ENCODE results near the gene KRTCAP2. TPM values are rescaled to one million over a fixed set of nuclear protein-coding genes. Genes with fewer than 3 reads are reported as not detected.

The KRTCAP2 gene
- total RNA-seq, 1 experiment from 2014 or later = 156 TPM

DNA sequence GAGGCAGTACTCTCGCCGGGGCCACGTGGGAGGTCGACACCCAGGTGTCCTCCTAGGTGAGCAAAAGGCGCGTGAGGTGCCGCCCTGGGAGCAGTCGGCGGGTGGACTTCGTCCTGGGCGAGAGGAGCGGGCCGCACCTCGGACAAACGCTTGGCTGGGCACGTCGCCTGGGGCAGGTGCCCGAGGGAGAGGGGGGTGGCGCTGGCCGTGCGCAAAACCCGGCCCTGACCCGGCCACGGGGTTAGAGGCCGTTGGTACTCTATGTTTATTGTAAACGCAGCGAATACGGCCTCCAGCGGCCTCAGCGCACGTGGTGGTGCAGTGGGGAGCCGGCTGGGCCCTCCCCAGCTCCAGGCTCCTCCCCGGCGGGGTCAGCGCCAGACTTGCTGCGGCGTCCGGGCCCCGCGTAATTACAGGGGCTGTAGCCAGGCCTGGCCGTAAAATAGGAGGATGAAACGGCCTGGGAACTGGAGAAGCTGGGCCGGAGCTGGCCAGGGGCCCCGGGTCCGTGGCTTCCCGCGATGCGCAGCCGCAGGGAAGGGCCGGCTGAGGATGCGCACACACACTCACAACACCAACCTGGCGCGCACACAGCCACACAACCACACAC, 47.1 kb downstream of the KRTCAP2 start:
- no peak overlapping the region; the same call in 1 of the 2 replicates for H2AFZ ChIP-seq
- no peaks in the 10 kb centered on the region for H3K27me3 ChIP-seq (ENCODE audit: insufficient read depth, low read depth)
- intact Hi-C loops (cut with micrococcal nuclease; ENCODE audit: unreplicated experiment) = loop anchor here (5.0 kb wide), 1 partner anchor 569 kb away; the partner anchor contains the start of gene UBE2Q1
- H3K27ac ChIP-seq = no peak overlapping the region
- ChIA-PET POLR2A (ENCODE audit: unreplicated experiment) (interaction anchor here (0.6 to 0.7 kb wide), 3 partner anchors 18 to 27 kb away, joined by 3 to 8 read pairs (median 5); no protein-coding TSS in a partner anchor), CTCF (interaction anchor here (0.7 kb wide), 1 partner anchor 9 kb away, joined by 3 read pairs; no protein-coding TSS in a partner anchor)
- peaks cover 27% of the 10 kb centered on the region for H3K79me2 ChIP-seq (ENCODE audit: low read depth)
- TF ChIP-seq, protein P1, sequence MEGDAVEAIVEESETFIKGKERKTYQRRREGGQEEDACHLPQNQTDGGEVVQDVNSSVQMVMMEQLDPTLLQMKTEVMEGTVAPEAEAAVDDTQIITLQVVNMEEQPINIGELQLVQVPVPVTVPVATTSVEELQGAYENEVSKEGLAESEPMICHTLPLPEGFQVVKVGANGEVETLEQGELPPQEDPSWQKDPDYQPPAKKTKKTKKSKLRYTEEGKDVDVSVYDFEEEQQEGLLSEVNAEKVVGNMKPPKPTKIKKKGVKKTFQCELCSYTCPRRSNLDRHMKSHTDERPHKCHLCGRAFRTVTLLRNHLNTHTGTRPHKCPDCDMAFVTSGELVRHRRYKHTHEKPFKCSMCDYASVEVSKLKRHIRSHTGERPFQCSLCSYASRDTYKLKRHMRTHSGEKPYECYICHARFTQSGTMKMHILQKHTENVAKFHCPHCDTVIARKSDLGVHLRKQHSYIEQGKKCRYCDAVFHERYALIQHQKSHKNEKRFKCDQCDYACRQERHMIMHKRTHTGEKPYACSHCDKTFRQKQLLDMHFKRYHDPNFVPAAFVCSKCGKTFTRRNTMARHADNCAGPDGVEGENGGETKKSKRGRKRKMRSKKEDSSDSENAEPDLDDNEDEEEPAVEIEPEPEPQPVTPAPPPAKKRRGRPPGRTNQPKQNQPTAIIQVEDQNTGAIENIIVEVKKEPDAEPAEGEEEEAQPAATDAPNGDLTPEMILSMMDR (conservative IDR thresholded peaks at IDR 0.05) = no peak
- no peak for TF ChIP-seq EZH2 (IDR thresholded peaks at IDR 0.05; ENCODE audit: low read depth)
- peaks cover 50% of the 10 kb centered on the region for H3K4me1 ChIP-seq (replicated peaks; ENCODE audit: insufficient read depth)
- H3F3A ChIP-seq (ENCODE audit: insufficient read depth, low read depth) = peaks cover 55% of the 10 kb centered on the region
- no peaks in the 10 kb centered on the region for H3K36me3 ChIP-seq (ENCODE audit: low read depth)
- peak overlapping the region; percentile 99 for H3K4me2 ChIP-seq
- no peaks in the 10 kb centered on the region for H4K20me1 ChIP-seq (ENCODE audit: insufficient read depth)
- no TSS peak for BruUV-seq (replicated peaks)
- peak overlapping the region; percentile 85; the same call in 1 of the 2 replicates for H3K4me3 ChIP-seq
- DNase-seq = peak in 1 of 2 experiments; percentile 61
- no peaks in the 10 kb centered on the region for H3K9me2 ChIP-seq (ENCODE audit: insufficient read depth)
- no peaks in the 10 kb centered on the region for H3K9me3 ChIP-seq (ENCODE audit: insufficient read depth, low read depth)

DNA sequence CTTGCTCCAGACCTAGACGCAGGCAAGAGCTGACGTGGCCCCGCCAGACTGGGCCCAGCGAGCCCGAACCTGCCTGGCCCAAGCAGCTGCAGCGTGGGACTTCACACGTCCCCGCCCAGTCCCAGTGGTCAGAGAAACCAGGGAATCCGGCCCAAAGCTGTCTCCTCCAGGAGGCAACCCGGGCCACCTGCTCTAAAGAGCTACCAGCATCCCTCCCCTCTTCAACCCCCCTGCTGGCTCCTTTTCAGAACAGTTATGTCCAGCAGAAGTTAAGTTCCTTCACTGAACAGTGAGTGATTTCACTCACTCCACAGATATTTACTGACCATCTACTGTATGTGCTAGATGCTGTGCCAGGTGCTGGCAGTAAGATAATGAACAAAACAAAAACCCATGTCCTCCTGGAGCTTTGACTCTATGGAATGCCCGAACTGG, 47.6 kb downstream of the KRTCAP2 start:
- Histone ChIP-seq H3K9me2 (ENCODE audit: insufficient read depth) (no peaks in the 10 kb centered on the region), H3K36me3 (ENCODE audit: low read depth) (no peaks in the 10 kb centered on the region), H3K9me3 (ENCODE audit: insufficient read depth, low read depth) (no peaks in the 10 kb centered on the region), H3K4me1 (replicated peaks; ENCODE audit: insufficient read depth) (peaks cover 45% of the 10 kb centered on the region), H4K20me1 (ENCODE audit: insufficient read depth) (no peaks in the 10 kb centered on the region), H3K4me3 (no peak overlapping the region; the same call in 1 of the 2 replicates), H3K27ac (no peak overlapping the region), H3F3A (ENCODE audit: insufficient read depth, low read depth) (peaks cover 55% of the 10 kb centered on the region), H3K4me2 (peak overlapping the region; percentile 99), H2AFZ (no peak overlapping the region), H3K79me2 (ENCODE audit: low read depth) (peaks cover 21% of the 10 kb centered on the region), H3K27me3 (ENCODE audit: insufficient read depth, low read depth) (no peaks in the 10 kb centered on the region)
- no TSS peak for BruUV-seq (replicated peaks)
- ChIA-PET CTCF (interaction anchor here (0.7 kb wide), 1 partner anchor 9 kb away, joined by 3 read pairs; no protein-coding TSS in a partner anchor), POLR2A (ENCODE audit: unreplicated experiment) (interaction anchor here (0.6 to 0.7 kb wide), 2 partner anchors 17 to 26 kb away, joined by 5 to 8 read pairs; no protein-coding TSS in a partner anchor)
- intact Hi-C loops (cut with micrococcal nuclease; ENCODE audit: unreplicated experiment) = loop anchor here (5.0 kb wide), 1 partner anchor 568 kb away; the partner anchor contains the start of gene UBE2Q1
- DNase-seq = peak in 1 of 2 experiments; percentile 3
- TF ChIP-seq, protein P1 (conservative IDR thresholded peaks at IDR 0.05) = no peak
- TF ChIP-seq EZH2 (IDR thresholded peaks at IDR 0.05; ENCODE audit: low read depth) = no peak

DNA sequence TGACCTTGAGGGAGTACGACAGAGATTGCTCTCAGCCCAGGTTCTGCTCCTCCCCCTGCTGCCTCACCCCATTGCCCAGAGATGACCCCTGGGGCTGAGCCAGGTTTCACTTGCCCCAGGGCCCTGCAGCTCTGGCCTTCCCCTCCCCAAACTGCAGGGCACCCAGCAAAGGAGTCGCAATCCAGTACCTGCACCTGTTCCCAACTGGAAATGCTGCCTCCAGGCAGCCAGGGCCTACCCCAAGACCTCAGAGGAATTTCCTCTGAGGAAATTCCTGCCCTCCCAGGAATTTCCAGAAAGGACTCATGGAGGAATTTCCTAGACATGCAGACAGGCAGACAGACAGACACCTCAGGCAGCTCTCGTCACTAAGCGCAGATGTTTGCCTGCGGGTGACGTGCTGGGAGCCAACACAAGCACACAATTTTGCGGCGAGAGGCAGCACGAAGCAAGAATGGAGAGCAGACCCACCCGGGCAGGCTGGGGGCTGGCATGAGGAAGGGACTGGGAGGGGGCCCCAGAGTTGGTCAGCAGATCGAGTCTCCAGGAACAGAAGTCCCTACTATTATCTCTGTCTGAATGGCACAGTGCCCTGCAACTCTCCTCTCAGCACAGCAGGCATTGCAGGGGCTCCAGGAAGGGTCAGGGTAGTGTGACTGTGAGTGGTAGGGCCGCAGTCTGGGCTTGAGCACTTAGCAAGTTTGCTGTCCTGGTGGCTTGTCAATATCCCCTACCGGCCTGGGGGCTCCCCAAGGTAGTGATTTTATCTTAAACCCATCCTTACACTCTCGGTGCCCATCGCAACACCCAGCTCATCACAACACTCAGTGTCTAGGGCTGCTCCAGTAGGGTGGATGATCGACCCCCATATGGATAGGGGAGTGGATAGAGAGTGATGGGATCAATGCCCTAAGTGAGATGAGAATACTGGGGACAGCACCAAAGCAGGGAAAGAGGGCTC, 48.3 kb downstream of the KRTCAP2 start:
- Histone ChIP-seq H3K4me3 (no peak overlapping the region), H3K36me3 (ENCODE audit: low read depth) (no peaks in the 10 kb centered on the region), H4K20me1 (ENCODE audit: insufficient read depth) (no peaks in the 10 kb centered on the region), H2AFZ (no peak overlapping the region), H3F3A (ENCODE audit: insufficient read depth, low read depth) (peaks cover 56% of the 10 kb centered on the region), H3K9me3 (ENCODE audit: insufficient read depth, low read depth) (no peaks in the 10 kb centered on the region), H3K4me2 (peak overlapping the region; percentile 48), H3K4me1 (replicated peaks; ENCODE audit: insufficient read depth) (peaks cover 39% of the 10 kb centered on the region), H3K9me2 (ENCODE audit: insufficient read depth) (no peaks in the 10 kb centered on the region), H3K27ac (peak overlapping the region; percentile 57), H3K27me3 (ENCODE audit: insufficient read depth, low read depth) (no peaks in the 10 kb centered on the region), H3K79me2 (ENCODE audit: low read depth) (peaks cover 16% of the 10 kb centered on the region)
- no TSS peak for BruUV-seq (replicated peaks)
- ChIA-PET POLR2A (ENCODE audit: unreplicated experiment) (interaction anchor here (0.5 to 0.7 kb wide), 3 partner anchors 17 to 1248 kb away, joined by 3 to 8 read pairs (median 5); no protein-coding TSS in a partner anchor), CTCF (no interaction called here)
- peak; percentile 77 to 85 for DNase-seq
- no peak for TF ChIP-seq EZH2 (IDR thresholded peaks at IDR 0.05; ENCODE audit: low read depth)
- TF ChIP-seq, protein P1 (conservative IDR thresholded peaks at IDR 0.05) = no peak
- intact Hi-C loops (cut with micrococcal nuclease; ENCODE audit: unreplicated experiment) = loop anchor here (1.0 to 5.0 kb wide), 2 partner anchors 16 to 567 kb away; partner anchors contain the start of genes DPM3 and UBE2Q1

Data from PC-9 (cell line).